ENCODE results near the gene PSAPL1. TPM values are rescaled to one million over a fixed set of nuclear protein-coding genes. Genes with fewer than 3 reads are reported as not detected.

PSAPL1 gene
- total and polyA plus RNA-seq, 9 donors = 0.34 TPM; not detected in 8

DNA sequence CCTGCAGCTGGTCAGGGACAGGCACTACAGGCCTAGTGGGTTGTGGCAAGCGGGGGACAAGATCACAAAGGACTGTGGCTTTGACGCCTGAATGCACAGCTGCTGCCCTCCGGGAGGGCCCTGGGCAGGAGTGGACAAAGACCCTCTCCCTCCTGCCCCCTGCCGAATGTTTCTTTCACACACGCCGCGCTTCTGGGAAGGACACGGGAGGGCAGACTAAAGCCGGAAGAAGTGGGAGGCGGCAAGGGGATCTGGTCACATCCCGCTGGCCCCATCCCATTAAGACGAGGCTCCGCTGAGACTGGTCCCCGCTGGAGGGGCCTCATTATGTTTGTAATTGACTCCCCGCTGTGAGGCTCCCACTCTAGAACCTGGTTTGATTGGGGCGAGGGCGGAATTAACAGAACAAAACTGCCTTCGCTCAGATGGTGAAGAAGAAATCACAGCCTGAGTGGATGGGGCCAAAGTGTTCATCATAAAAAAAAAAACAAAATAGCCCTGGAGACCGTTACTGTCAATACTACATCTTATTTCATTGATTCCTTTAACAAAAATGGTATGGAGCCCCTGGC lies 37.8 kb upstream of the PSAPL1 start:
- Histone ChIP-seq H3K36me3 (no peaks in the 10 kb centered on the region), H3K9me3 (no peaks in the 10 kb centered on the region), H3K4me3 (no peak overlapping the region), H3K27ac (no peak overlapping the region), H3K4me1 (ENCODE audit: insufficient read depth) (no peaks in the 10 kb centered on the region), H3K27me3 (no peaks in the 10 kb centered on the region)
- 66 to 75% (median 74%) methylated on average over 19 of the region's 19 CpGs for WGBS, 3 donors
- intact Hi-C loops (cut with DNase I) = no loop called here
- TF ChIP-seq POLR2A (IDR thresholded peaks at IDR 0.05) (no peak), CTCF (IDR thresholded peaks at IDR 0.05) (no peak), EP300 (IDR thresholded peaks at IDR 0.05) (no peak)
- no peak for DNase-seq

DNA sequence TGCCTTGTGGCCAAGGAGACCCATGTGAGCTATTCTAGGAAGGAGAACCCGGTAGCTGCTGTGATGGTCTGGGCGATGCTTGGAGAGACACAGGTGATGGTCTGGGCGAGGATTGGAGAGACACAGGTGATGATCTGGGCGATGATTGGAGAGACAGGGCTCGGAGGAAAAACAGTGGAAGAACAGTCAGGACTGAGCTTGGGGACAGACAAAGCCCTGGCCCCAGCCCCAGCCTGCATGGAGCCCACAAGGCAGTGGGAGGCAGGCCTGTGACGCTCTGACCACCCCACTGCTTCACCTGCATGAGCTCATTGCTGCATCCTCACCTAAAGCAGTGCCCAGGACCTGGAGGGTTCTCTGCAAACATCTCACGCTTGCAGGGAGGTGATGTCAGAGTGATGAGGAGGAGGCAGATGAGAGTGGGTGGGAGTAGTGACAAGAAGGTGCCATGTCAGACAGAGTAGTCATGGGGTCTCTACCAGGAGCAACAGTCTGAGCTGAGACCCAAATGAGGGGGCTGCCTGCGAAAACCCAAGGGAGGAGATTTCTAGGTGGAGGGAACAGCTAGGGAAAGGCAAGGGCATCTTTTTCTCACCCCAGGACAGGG lies 35.9 kb upstream of the PSAPL1 start:
- intact Hi-C loops (cut with DNase I) = no loop called here

DNA sequence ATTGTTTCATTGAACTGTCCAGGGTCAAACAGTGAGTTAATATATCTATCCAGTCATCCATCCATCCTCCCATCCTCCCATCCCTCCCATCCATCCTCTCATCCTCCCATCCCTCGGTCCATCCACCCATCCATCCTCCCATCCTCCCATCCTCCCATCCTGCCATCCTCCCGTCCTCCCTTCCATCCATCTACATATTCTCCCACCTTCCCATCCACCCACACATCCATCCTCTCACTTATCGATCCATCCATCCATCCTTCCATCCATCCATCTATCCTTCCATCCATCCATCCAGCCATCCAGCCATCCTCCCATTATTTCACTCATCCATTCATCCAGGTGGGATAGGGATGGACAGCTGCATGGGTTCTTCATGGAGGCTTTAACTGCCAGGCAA lies 35.4 kb upstream of the PSAPL1 start:
- intact Hi-C loops (cut with DNase I) = no loop called here
- H3K4me1 ChIP-seq (ENCODE audit: insufficient read depth) = no peaks in the 10 kb centered on the region
- DNase-seq = no peak
- H3K27me3 ChIP-seq = no peaks in the 10 kb centered on the region
- 89 to 94% (median 90%) methylated on average over 3 of the region's 3 CpGs for WGBS, 3 donors
- H3K27ac ChIP-seq = no peak overlapping the region
- TF ChIP-seq CTCF (IDR thresholded peaks at IDR 0.05) (no peak), EP300 (IDR thresholded peaks at IDR 0.05) (no peak), POLR2A (IDR thresholded peaks at IDR 0.05) (no peak)
- H3K4me3 ChIP-seq = no peak overlapping the region
- no peaks in the 10 kb centered on the region for H3K9me3 ChIP-seq
- H3K36me3 ChIP-seq = no peaks in the 10 kb centered on the region

More for the DNA sequence above, 35.9 kb upstream of the PSAPL1 start:
- H3K27ac ChIP-seq = no peak overlapping the region
- no peaks in the 10 kb centered on the region for H3K27me3 ChIP-seq
- H3K4me1 ChIP-seq (ENCODE audit: insufficient read depth) = no peaks in the 10 kb centered on the region
- H3K9me3 ChIP-seq = no peaks in the 10 kb centered on the region
- DNase-seq = no peak
- 88 to 95% (median 91%) methylated on average over 8 of the region's 8 CpGs for WGBS, 3 donors
- H3K36me3 ChIP-seq = no peaks in the 10 kb centered on the region
- no peak overlapping the region for H3K4me3 ChIP-seq
- TF ChIP-seq EP300 (IDR thresholded peaks at IDR 0.05) = no peak
- no peak for TF ChIP-seq CTCF (IDR thresholded peaks at IDR 0.05)
- TF ChIP-seq POLR2A (IDR thresholded peaks at IDR 0.05) = no peak

- Histone ChIP-seq H3K9me3 (no peaks in the 10 kb centered on the region), H3K4me3 (no peak overlapping the region), H3K36me3 (no peaks in the 10 kb centered on the region), H3K27me3 (no peaks in the 10 kb centered on the region), H3K4me1 (ENCODE audit: insufficient read depth) (no peaks in the 10 kb centered on the region), H3K27ac (no peak overlapping the region)
- TF ChIP-seq POLR2A (IDR thresholded peaks at IDR 0.05) (no peak), EP300 (IDR thresholded peaks at IDR 0.05) (no peak), CTCF (IDR thresholded peaks at IDR 0.05) (no peak)
- DNase-seq = no peak
- 93 to 97% (median 96%) methylated on average over 4 of the region's 4 CpGs for WGBS, 3 donors
- intact Hi-C loops (cut with DNase I) = loop anchor here in 1 of 4 donors (10.0 kb wide), 1 partner anchor 246 kb away; no protein-coding TSS in a partner anchor
These were observed 34.3 kb upstream of the PSAPL1 start for GRCh38 chr4:7469023-7469422.

All from ovary (tissue), 9 donors.